GM21360 (cell line): Measurements from ENCODE around the gene TMEM72.
A peak's percentile ranks its signal among the peaks of the same experiment; 100 is the strongest.

Experiments
- ATAC-seq: cut with Tn5 transposase; IDR thresholded peaks from one replicate; pipeline ENCODE4 v1.9.1; 2021; ENCODE audit warnings: mild to moderate bottlenecking, moderate library complexity; ENCODE audit not compliant: unreplicated experiment

TMEM72 gene

DNA sequence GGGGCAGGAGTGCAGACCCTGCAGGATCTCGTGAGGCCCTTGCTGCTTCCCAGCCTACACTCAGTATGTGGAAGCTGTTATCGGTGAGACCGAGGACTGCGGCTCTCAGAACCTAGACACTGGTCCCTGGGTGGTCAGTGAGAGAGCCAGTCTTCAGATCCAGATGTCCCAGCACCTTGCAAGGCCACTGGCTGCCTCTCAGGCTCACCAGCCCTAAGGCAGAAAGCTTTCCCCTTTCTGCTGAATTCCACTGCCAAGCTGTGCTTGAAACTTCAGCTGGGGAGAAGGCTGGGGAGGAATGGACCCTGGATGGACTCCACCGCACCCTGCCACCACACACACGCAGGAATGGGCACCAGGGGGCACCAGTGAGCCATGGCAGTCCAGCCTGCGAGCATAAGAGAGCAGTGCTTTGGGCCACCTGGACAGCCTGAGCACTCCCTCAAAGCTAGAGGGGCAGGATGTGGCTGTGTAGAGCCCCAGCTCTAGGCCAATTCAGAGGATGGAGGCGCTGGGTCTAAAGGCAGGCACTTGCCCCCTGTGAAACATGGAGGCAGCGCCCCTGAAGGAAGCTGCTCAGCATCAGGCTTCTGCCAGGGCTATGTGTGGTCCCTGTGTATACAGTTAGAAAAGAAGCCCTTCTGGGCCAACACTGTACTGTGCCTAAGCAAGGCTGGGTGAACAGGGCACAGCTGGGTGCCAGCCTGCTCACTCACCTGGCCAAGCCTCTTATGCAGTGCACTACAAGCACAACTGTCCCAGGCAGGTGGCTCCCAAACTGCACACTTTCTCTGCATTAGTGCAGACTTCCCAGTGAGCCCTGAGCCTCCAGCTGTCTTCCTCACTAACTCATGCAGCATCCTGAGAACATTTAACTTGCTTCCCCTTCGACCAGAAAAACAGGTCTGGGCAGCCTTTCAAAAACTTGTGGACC, 21.6 kb downstream of the TMEM72 start:
- peak; percentile 92 for ATAC-seq

DNA sequence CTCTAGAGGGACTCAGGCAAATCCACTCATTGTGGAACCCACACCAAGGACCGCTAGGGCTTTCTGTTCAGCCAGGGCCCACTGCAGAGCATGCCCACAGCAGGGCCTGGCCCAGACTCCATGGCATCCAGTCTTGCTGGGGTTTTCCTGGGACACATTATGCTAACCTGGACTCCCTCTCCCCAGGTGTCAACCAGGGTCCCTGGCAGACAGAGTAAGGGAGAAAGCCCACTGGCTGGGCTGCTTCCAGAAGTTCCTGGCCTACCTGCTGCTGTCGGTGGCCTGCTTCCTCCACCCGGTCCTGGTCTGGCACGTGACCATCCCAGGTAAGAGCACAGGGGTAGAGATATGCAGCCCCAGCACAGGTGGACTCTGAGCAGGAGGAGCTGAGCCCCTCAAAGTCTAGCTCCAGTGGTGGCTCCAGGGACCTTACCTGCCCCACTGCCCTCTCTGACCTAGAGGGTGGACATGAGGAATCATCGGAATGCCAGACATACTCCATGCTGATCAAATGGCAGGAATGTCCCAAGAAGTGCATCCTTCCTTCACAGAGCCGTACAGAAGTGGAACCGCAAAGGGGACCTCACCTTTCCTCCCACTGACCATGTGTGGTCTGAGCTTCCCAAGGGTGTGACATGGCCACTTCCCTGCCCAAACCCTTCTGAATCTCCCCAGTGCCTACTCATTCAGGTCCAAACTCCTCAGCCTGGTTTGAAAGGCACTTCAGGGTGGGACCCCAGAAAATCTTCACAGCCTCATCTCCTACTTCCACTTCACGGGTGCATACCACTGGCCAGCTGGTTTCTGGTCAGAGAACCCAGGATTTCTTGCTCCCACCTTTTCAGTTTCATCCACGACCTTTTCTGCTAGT, 22.5 kb downstream of the TMEM72 start:
- ATAC-seq, result no peak

DNA sequence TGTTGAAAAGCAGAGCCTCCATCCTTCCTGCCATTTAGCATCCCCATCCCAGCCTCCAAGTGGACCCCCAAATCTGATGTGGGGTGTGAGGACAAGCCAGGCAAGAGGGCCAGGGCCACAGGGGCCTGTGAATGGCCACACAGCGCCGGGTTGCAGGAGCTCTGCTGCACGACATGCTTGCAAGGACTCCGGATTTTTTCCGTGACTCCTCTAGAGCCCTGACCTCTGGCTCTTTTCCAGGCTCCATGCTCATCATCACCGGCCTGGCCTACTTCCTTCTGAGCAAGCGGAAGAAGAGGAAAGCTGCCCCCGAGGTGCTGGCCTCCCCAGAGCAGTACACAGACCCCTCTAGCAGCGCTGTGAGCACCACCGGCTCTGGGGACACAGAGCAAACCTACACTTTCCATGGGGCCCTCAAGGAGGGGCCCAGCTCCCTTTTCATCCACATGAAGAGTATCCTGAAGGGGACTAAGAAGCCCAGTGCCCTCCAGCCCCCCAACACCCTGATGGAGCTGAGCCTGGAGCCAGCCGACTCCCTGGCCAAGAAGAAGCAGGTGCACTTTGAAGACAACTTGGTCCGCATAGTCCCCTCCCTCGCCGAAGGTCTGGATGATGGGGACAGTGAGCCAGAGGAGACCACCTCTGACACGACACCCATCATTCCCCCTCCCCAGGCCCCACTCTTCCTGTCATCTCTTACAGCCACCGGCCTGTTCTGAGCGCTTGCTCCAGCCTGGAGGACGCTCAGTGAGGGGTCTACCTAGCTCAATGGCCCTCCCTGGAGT, 23.5 kb downstream of the TMEM72 start:
- ATAC-seq, result no peak

DNA sequence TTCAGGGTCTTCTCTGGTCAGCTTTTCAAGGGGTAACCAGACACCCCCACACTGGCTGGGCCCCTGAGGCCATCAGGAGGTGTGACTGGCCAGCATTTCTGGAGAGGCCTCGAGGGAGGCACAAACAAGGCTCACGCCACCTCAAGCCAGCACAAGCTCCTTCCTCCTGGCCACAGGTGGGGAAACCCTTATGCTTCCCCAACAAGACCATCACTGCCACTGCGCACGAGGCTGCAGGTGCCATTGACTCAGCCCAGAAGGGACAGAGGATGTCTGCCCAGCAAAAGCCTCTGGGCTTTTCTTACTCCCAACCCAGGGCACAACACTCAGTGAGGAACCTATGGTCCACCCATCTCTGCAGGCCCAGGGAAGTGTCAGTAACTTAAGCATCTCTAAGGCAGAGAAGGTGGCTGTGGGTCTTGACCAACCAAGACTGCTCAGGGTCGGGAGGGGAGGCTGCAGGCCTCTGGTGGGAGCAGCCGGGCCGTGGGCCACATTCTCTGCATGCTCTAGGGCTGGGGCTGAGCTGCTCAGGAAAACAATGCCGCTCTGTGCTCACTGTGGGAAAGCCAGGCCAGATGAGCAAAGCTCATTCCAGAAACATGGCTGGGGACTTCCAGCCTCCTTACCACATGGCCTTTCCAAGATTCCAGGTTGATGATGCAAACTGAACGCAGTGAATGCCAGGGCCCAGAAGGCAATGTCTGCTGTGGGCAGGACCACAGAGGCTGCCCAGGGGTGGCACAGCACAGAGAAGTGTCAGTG, 24.2 kb downstream of the TMEM72 start:
- no peak for ATAC-seq

DNA sequence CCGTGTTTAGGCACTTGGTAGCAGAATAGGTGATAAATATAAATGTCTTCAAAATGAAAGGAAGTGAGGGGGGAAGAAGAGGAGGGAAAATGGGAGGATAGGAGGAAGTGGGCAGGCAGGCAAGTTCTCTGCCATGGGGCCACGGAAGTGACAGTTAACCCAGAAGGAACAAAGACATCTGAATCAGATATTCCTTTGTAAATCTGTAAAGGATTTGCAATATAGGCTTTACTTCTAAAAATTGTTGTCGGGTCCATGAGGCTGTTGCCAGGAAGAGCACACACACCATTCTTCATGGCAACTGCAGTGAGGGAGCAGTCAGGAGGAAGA, 24.8 kb downstream of the TMEM72 start:
- ATAC-seq, result no peak

DNA sequence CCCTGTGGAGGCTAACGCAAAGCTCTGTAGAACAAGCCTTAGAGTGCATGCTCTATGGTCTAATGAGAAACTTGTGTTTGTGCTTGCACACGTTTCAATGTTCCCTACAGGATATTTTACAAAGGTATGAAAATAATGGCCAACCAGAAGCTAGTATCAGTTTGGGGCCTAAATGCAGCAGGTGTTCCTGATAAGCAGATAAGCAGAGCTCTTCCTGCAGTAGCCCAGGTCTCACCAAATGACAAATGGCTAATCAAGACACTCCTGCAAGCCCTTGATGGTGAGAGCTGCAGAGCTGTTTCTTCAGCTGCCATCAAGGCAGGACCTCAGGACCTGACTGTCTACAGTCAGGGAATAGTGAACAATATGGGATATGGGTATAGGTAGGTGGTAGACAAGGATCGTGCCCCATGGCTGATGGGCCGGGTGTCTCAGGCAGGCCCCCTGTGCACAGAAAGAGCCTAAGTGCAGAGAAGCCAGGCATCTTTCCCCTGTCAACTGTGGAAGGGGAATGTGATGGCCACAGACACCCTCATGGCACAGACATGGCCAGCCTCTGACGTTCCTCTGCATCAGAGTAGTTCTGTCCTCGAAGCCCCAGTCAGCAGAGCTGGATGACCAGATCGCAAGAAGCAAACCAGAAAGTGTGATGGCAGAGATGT, 25.3 kb downstream of the TMEM72 start:
- no peak for ATAC-seq

DNA sequence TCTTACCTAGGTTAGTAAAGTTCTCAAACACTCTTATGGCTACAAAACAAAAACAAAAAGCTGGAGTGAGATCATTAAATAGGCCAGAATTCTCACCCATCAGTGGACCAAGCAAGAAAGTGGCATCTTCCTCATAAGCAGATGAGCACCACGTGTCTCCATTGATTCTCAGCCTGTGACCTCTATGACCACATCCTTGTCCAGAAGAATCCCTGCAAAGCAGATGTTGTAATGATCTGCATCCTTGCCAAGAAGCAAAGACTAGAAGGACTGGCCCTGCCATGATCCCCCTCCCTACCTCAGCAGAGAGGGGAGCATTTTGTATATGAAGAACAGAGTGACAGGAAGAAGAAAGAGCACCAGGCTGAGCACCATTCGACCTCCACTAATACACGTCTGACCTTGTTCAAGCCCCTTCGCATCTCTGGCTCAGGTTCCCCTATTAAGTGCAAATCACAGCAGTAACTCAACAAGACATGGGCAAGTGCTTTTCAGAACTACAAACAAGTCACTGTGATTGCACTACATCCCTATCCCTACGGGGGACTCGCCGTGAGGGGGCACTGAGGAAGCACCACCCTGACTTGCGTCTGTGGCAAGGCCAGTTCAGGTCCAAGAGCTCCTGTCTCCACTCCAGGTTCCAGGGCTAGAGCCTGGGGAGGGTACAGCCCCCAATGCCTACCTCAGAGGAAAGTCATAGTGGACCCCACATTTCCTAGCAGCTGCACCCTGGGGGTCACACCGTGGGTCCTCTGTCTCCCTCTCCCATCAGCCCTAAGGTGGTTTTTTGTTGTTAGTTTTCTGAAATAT, 26.3 kb downstream of the TMEM72 start:
- ATAC-seq, result no peak

DNA sequence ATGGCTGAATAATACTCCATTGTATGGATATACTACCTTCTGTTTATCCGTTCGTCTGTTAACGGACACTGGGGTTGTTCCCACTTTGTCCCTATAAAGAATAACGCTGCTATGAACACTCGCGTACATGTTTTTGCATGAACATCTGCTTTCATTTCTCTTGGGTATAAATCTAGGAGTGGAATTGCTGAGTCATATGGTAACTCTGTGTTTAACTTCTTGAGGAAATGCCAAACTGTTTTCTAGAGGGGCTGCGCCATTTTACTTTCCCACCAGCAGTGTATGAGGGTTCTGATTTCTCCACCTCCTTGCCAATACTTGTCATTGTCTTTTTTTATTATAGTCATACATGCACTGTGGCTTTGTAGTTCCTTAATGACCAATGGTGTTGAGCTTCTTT, 27.8 kb downstream of the TMEM72 start:
- ATAC-seq, result no peak

DNA sequence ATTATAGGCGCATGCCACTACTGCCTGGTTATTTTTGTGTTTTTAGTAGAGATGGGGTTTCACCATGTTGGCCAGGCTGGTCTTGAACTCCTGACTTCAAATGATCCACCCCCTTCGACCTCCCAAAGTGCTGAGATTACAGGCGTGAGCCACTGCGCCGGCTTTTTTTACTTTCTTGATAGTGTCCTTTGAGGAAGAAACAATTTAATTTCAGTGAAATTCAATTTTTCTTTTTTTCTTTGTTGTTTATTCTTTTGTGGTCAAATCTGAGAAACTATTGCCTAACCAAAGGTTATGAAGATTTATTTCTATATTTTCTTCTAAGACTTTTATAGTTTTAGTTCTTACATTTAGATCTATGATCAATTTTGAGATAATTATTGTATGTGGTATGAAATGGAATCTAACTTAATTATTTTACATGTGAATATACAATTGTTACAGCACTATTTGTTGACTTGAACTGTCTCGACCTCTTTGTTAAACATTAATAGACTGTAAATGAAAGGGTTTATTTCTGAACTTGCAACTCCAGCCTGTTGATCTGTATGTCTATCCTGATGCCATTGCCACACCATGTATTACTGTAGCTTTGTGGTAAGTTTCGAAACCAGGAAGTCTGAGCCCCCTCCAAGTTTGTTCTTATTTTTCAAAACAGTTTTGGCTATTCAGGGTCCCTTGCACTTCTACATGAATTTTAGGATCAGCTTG, 28.7 kb downstream of the TMEM72 start:
- ATAC-seq, result no peak

DNA sequence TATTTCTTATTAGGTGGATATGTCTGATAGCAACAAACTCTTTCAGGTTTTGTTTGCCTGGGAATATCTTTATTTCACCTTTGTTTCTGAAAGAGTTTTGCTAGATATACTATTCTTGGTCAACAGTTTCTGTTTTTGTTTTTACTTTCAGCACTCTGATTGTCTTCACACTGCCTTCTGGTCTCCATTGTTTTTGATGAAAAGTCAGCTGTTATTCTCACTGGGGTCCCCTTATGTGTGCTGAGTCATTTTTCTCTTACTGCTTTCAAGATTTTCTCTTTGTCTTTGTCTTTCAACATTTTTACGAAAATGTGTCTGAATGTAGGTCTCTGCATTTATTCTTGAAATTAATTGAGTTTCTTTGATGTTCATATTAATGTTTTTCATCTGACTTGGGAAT, 33.2 kb downstream of the TMEM72 start:
- no peak for ATAC-seq

DNA sequence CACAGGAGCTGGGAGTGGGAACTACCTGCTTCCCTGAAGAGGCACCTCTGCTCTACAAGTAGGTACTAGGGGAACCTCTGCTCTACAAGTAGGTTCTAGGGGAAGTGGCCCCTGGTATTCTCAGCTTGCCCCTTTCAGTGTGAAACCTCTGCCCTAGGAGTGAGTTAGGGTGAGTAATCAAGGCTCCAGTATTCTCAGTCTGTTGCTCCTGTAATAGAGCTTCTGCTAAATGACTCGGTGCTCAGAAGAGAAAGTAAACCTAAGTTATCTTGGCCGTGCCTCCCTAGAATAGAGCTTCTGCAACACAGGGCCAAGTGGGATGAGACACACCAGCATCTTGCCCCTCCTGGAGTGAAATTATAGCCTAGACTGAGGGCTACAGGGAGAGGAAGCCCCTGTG, 35.1 kb downstream of the TMEM72 start:
- no peak for ATAC-seq

DNA sequence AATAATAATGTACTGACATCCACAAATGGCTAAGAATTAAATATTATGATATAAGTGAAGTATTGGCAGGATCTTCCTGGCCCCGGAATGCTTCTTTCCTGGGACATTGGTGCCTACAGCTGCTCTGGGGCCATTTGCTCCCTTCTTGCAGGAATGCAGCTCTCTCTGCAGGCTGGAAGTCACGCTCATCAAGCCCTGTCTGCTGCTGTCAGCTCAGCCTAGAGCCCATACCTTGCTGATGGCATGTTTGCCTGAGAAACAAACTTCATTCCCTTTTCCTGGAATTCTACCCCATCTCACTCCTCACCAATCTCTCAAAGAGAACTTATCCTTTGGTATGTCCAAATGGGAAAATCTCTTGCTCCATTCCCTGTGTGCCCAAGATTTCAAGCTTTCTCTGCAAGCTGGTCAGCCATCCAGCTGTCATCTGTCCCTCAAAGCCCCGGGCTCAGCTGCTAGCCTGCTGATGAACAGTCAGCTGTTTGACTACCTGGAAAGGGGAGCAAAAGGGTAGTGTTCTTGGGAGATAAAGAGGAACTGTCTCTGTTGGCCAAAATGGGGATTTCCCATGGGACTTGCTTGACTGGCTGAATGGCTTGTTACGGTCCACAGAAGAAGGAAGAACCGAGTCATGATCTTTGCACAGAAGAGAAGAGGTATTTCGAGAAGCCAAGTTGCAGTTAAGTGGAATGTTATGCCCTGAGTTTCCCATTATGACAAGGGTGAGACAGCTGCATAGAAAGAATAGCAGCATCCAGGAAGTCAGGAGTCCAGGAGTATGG, 36.4 kb downstream of the TMEM72 start:
- ATAC-seq, result peak; percentile 65

DNA sequence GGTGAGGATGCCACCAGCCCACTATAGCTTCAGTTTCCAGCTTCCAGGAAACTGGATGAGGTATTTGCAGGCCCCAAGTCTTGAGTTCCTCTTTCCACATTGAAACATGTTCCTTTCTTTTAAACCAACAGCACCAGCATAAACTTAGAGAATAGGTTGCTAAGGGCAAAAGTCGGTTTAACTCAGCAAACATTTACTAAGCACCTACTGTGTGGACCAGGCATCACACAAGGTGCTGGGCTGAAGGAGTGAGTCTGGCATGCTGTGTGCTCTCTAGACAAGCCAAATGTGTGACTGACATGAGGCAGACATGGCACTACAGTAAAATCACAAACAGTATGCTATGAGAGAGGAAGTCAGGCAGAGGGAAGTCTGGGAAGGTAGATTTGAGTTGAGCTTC, 37.5 kb downstream of the TMEM72 start:
- ATAC-seq, result no peak

DNA sequence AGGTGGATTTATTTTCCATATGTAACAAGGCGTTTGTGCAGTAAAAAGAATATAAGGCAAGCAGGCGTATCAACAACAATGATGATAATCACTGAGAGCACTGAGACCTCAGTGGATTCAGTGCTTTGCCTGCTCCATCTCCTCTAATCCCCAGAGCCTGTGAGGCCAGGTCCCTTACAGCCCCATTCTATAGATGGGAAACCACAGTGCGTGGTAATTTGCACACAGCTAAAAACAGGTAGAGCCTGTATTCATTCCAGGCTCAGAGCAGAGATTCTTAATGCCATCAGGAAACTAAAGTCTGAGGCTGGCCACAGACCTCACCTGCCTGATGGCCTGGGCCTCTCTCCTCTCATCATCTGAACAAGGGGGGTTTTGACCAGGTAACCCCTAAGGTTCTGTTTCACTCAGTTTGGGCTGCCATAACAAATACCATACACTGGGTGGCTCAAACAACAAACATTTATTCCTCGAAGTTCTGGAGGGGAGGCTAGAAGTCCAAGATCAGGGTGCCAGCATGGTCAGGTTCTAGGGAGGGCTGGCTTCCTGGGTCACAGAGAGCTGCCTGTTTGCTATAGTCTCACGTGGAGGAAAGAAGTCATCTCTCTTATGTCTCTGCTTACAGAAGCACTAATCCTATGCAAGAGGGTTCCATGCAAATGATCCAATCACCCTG, 38.1 kb downstream of the TMEM72 start:
- no peak for ATAC-seq

DNA sequence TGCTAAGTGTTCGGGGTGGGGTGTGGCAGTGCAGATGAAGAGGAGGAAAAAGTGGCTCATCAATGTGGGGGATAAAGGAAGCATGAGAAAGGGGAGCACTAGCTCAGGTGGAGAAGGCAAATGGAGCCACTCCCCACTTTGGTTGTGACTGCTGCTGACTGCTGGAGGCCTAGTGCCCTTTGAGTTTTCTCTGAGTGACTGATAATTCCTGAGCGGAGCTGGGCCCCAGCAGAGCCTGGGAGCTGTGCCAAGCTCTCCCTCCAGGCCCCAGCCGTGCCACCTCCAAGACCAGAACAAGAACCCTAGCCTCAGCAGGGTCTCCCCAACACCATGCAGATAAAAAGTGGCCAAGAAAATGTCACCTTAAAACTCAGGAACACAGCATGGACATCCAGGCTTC, 38.8 kb downstream of the TMEM72 start:
- ATAC-seq, result no peak

DNA sequence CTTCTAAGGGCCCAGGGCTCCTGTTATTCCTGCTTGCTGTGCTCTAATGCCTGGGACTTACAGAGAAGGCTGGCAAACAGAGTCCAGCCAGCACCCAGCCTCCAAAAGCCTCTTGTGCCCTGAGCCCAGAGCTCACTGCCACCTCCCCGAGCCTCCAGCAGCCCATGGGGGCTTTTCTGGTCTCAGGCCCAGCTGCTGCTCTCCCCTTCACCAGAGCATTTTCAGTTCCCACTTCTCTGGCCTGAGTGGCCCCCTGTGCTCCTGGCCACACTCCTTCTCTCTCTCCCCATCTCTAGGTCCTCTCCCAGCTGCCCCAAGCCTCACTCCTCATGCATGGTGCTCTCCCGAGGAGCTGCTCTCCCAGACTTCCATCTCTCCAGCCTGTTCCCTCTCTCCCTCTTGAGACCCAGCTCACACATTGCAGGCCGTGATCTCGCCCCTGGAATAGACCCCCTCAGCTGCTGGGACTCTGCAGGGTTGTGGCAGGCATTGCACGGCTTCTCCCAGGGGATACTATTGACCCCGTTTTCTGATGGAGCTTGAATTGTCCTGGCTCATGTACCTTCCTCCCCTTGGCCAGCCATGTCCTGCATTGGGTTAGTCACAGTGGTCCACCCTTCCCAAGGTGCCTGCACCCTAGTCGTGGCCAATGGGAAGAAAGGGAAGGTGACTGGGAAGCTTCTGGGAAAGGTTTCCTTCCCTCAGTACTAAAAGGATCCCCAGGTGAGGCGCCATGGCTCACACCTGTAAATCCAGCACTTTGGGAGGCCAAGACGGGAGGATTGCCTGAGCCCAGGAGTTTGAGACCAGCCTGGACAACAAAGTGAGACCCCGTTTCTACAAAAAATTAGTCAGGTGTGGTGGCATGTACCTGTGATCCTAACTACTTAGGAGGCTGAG, 39.4 kb downstream of the TMEM72 start:
- no peak for ATAC-seq
